Measurements from ENCODE around the gene TINAGL1. TPM values are rescaled to one million over a fixed set of nuclear protein-coding genes. Genes with fewer than 3 reads are reported as not detected.
A peak's percentile ranks its signal among the peaks of the same experiment; 100 is the strongest.

The TINAGL1 gene
- total and polyA plus RNA-seq, 4 donors: 64.1 to 90.9 (median 84.2) TPM

DNA sequence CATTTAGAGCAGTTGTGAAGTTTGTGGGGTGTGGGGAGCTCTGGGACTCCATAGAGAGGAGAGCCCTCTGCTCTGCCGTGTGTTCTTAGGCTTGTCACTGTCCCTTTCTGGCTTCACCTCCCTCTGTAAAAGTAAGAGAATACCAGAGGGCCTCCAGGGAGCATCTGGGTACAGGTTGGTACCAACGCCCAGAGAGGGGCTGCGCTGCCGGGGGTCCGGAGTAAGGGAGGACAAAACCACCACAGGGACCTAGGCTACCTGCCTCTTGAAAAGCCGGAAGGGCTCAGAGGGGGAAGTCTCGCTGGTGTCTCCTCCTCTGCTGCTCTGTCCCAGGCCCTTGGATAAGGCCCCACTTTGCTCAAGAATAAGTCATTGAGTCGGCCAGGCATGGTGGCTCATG, 3.1 kb upstream of the TINAGL1 start:
- Histone ChIP-seq H3K4me1 (ENCODE audit: control insufficient read depth in 5 of 5, insufficient read depth in 5 of 5, low read length in 5 of 5) (peaks cover 3 to 36% (median 13%) of the 10 kb centered on the region in 5 donors), H3K9ac (ENCODE audit: insufficient read depth in 1 of 2, low read length in 2 of 2) (no peak overlapping the region), H3K36me3 (ENCODE audit: control insufficient read depth in 4 of 4, insufficient read depth in 4 of 4, low read length in 4 of 4) (no peaks in the 10 kb centered on the region), H3K27me3 (ENCODE audit: control insufficient read depth in 3 of 3, insufficient read depth in 3 of 3, low read length in 2 of 3) (no peaks in the 10 kb centered on the region), H3K9me3 (ENCODE audit: control insufficient read depth in 4 of 4, insufficient read depth in 3 of 4, low read length in 3 of 4) (no peaks in the 10 kb centered on the region), H3K4me3 (no peak overlapping the region), H3K27ac (ENCODE audit: low read depth in 1 of 2, low read length in 1 of 2) (peak overlapping the region; percentile 69 to 78)
- WGBS, 2 donors: 93% methylated on average over 8 of the region's 8 CpGs
- DNase-seq (no peak), ATAC-seq (ENCODE audit: insufficient read depth, low FRiP score) (no peak)
- TF ChIP-seq CTCF (IDR thresholded peaks at IDR 0.05; ENCODE audit: control extremely low read depth, extremely low read depth): no peak

DNA sequence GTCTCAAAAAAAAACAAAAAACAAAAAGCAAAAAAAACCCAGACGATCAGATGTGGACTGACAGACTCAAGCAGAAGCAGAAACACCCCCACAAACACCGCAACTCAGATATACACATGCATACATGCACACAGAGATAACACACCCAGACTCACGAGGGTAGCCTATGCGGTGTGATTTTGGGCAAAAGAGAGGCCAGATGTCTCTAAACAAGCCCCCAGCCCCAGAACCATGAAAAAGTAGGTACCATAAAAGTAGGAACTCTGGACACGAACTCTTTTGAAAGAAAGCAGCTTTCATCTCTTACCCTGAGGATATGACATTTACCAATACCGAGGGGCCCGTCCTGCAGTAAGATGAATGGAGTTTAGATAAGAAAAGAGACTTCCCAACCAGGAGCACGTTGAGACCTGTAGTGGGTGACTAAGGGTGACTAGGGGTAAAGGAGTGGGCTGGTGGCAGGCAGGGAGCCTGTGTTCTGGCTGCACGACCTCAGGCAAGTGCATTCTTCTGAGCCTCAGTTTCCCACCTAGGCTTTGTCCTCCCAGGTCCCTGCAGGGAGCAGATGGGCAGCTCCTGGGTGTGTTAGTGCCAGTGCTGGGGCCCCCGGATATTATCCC, 1.5 kb upstream of the TINAGL1 start:
- no peak for TF ChIP-seq CTCF (IDR thresholded peaks at IDR 0.05; ENCODE audit: control extremely low read depth, extremely low read depth)
- peaks cover 3 to 27% (median 24%) of the 10 kb centered on the region in 5 donors for H3K4me1 ChIP-seq (ENCODE audit: control insufficient read depth in 5 of 5, insufficient read depth in 5 of 5, low read length in 5 of 5)
- peaks cover 0 to 3% (median 0%) of the 10 kb centered on the region in 4 donors for H3K36me3 ChIP-seq (ENCODE audit: control insufficient read depth in 4 of 4, insufficient read depth in 4 of 4, low read length in 4 of 4)
- peak overlapping the region; percentile 87 to 93 for H3K27ac ChIP-seq (ENCODE audit: low read depth in 1 of 2, low read length in 1 of 2)
- no peaks in the 10 kb centered on the region for H3K9me3 ChIP-seq (ENCODE audit: control insufficient read depth in 4 of 4, insufficient read depth in 3 of 4, low read length in 3 of 4)
- no peak overlapping the region for H3K9ac ChIP-seq (ENCODE audit: insufficient read depth in 1 of 2, low read length in 2 of 2)
- no peaks in the 10 kb centered on the region for H3K27me3 ChIP-seq (ENCODE audit: control insufficient read depth in 3 of 3, insufficient read depth in 3 of 3, low read length in 2 of 3)
- H3K4me3 ChIP-seq: no peak overlapping the region
- 55 to 60% methylated on average over 10 of the region's 10 CpGs for WGBS, 2 donors
- DNase-seq (no peak), ATAC-seq (ENCODE audit: insufficient read depth, low FRiP score) (no peak)

- peaks cover 0 to 3% (median 0%) of the 10 kb centered on the region in 4 donors for H3K36me3 ChIP-seq (ENCODE audit: control insufficient read depth in 4 of 4, insufficient read depth in 4 of 4, low read length in 4 of 4)
- H3K27me3 ChIP-seq (ENCODE audit: control insufficient read depth in 3 of 3, insufficient read depth in 3 of 3, low read length in 2 of 3): no peaks in the 10 kb centered on the region
- 63 to 71% methylated on average over 11 of the region's 11 CpGs for WGBS, 2 donors
- no peak overlapping the region for H3K4me3 ChIP-seq
- peaks cover 5 to 32% (median 27%) of the 10 kb centered on the region in 5 donors for H3K4me1 ChIP-seq (ENCODE audit: control insufficient read depth in 5 of 5, insufficient read depth in 5 of 5, low read length in 5 of 5)
- no peak for ATAC-seq (ENCODE audit: insufficient read depth, low FRiP score)
- H3K9ac ChIP-seq (ENCODE audit: insufficient read depth in 1 of 2, low read length in 2 of 2): no peak overlapping the region
- no peaks in the 10 kb centered on the region for H3K9me3 ChIP-seq (ENCODE audit: control insufficient read depth in 4 of 4, insufficient read depth in 3 of 4, low read length in 3 of 4)
- peak in 2 of 3 donors; percentile 66 to 67 for DNase-seq
- peak overlapping the region; percentile 87 to 93 for H3K27ac ChIP-seq (ENCODE audit: low read depth in 1 of 2, low read length in 1 of 2)
- no peak for TF ChIP-seq CTCF (IDR thresholded peaks at IDR 0.05; ENCODE audit: control extremely low read depth, extremely low read depth)
These were observed 760 bp upstream of the TINAGL1 start for GRCh38 chr1:31575369-31576140.

All from lung (tissue), 12 donors.